HL-60 (cell line): ENCODE data around the gene MAP3K20.

Experiments
- POLR2AphosphoS5 ChIP-seq: IDR thresholded peaks from 2 replicates; pipeline ENCODE4 v1.6.1; 2012; ENCODE audit warnings: low read depth
- SPI1 ChIP-seq: IDR thresholded peaks from 2 replicates; pipeline ENCODE4 v1.6.1; 2012; ENCODE audit warnings: low read depth, mild to moderate bottlenecking, borderline replicate concordance
- TF ChIP-seq, protein P1 (sequence below): IDR thresholded peaks from one replicate; pipeline ENCODE4 v1.5.1; 2011; ENCODE audit warnings: low read length, control low read depth, inconsistent platforms; ENCODE audit not compliant: insufficient read depth
- TF ChIP-seq, protein P2 (sequence below): IDR thresholded peaks from 2 replicates; pipeline ENCODE4 v1.6.1; 2012; ENCODE audit warnings: low read depth; ENCODE audit not compliant: insufficient replicate concordance

DNA sequence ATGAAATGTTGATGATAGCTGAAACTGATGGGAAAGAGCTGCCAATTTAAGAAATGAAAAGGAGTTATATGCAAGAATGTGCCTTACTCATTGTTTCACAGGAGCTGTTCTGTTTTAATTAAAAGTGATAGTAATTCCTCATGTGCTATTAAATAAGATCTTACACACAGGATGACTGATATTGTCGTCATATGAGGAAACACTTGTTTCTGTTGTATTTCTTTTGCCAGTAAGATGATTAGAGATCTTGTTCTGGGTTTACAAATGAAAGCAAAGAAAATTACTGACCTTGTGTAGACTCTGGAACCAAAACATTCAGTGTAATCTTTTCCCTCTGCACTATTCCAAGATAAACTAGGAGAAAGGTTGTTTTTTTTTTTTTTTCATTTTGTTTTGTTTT is 123.6 kb downstream of the MAP3K20 start:
- no peak for TF ChIP-seq POLR2AphosphoS5
- TF ChIP-seq, protein P1, sequence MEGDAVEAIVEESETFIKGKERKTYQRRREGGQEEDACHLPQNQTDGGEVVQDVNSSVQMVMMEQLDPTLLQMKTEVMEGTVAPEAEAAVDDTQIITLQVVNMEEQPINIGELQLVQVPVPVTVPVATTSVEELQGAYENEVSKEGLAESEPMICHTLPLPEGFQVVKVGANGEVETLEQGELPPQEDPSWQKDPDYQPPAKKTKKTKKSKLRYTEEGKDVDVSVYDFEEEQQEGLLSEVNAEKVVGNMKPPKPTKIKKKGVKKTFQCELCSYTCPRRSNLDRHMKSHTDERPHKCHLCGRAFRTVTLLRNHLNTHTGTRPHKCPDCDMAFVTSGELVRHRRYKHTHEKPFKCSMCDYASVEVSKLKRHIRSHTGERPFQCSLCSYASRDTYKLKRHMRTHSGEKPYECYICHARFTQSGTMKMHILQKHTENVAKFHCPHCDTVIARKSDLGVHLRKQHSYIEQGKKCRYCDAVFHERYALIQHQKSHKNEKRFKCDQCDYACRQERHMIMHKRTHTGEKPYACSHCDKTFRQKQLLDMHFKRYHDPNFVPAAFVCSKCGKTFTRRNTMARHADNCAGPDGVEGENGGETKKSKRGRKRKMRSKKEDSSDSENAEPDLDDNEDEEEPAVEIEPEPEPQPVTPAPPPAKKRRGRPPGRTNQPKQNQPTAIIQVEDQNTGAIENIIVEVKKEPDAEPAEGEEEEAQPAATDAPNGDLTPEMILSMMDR, result no peak
- TF ChIP-seq, protein P2, sequence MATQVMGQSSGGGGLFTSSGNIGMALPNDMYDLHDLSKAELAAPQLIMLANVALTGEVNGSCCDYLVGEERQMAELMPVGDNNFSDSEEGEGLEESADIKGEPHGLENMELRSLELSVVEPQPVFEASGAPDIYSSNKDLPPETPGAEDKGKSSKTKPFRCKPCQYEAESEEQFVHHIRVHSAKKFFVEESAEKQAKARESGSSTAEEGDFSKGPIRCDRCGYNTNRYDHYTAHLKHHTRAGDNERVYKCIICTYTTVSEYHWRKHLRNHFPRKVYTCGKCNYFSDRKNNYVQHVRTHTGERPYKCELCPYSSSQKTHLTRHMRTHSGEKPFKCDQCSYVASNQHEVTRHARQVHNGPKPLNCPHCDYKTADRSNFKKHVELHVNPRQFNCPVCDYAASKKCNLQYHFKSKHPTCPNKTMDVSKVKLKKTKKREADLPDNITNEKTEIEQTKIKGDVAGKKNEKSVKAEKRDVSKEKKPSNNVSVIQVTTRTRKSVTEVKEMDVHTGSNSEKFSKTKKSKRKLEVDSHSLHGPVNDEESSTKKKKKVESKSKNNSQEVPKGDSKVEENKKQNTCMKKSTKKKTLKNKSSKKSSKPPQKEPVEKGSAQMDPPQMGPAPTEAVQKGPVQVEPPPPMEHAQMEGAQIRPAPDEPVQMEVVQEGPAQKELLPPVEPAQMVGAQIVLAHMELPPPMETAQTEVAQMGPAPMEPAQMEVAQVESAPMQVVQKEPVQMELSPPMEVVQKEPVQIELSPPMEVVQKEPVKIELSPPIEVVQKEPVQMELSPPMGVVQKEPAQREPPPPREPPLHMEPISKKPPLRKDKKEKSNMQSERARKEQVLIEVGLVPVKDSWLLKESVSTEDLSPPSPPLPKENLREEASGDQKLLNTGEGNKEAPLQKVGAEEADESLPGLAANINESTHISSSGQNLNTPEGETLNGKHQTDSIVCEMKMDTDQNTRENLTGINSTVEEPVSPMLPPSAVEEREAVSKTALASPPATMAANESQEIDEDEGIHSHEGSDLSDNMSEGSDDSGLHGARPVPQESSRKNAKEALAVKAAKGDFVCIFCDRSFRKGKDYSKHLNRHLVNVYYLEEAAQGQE, result no peak
- TF ChIP-seq SPI1, result no peak
